Measurements from ENCODE around the gene VSX1. TPM values are rescaled to one million over a fixed set of nuclear protein-coding genes. Genes with fewer than 3 reads are reported as not detected.
A peak's percentile ranks its signal among the peaks of the same experiment; 100 is the strongest.

The VSX1 gene
- total RNA-seq, 1 donor from 2014 or later, result not detected

DNA sequence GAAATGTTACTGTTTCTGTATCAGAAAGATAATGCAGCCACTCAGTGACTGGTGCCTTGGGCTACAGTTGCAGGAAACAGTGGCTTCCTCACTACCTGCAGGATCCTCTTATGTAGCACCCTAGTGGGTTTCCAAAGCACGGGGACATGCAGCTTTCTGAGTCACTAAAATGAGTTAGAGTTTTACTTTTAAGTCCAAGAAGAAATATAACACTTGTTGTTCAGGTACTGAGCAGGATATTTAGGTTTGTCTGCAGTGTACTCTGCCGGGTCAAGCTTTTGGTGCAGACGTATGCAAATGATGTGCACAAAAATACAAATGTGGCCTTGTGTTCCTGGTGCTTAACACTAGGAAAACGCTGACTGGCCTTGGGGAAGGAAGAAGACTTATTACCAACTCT lies 46.0 kb downstream of the VSX1 start:
- H3K36me3 Mint-ChIP-seq (ENCODE audit: low read depth), result peaks cover 22% of the 10 kb centered on the region
- peaks cover 62% of the 10 kb centered on the region for H3K4me1 Mint-ChIP-seq
- H3K27me3 Mint-ChIP-seq, result no peaks in the 10 kb centered on the region
- H3K4me3 Mint-ChIP-seq, result peak overlapping the region; percentile 61
- DNase-seq (no peak), ATAC-seq (ENCODE audit: low read depth) (no peak)
- CTCF ChIA-PET, result interaction anchor here (1.9 to 2.5 kb wide), 2 partner anchors 29 to 41 kb away, joined by 9 to 10 read pairs; no protein-coding TSS in a partner anchor
- TF ChIP-seq, protein P1, sequence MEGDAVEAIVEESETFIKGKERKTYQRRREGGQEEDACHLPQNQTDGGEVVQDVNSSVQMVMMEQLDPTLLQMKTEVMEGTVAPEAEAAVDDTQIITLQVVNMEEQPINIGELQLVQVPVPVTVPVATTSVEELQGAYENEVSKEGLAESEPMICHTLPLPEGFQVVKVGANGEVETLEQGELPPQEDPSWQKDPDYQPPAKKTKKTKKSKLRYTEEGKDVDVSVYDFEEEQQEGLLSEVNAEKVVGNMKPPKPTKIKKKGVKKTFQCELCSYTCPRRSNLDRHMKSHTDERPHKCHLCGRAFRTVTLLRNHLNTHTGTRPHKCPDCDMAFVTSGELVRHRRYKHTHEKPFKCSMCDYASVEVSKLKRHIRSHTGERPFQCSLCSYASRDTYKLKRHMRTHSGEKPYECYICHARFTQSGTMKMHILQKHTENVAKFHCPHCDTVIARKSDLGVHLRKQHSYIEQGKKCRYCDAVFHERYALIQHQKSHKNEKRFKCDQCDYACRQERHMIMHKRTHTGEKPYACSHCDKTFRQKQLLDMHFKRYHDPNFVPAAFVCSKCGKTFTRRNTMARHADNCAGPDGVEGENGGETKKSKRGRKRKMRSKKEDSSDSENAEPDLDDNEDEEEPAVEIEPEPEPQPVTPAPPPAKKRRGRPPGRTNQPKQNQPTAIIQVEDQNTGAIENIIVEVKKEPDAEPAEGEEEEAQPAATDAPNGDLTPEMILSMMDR (IDR thresholded peaks at IDR 0.05), result no peak
- intact Hi-C loops (cut with micrococcal nuclease), result no loop called here
- peak overlapping the region; percentile 84 for H3K27ac Mint-ChIP-seq
- POLR2A ChIA-PET, result interaction anchor here (1.2 to 4.1 kb wide), 4 partner anchors 12 to 22 kb away, joined by 3 to 40 read pairs (median 10); partner anchors contain the start of gene ACSS1
- no peaks in the 10 kb centered on the region for H3K9me3 Mint-ChIP-seq

DNA sequence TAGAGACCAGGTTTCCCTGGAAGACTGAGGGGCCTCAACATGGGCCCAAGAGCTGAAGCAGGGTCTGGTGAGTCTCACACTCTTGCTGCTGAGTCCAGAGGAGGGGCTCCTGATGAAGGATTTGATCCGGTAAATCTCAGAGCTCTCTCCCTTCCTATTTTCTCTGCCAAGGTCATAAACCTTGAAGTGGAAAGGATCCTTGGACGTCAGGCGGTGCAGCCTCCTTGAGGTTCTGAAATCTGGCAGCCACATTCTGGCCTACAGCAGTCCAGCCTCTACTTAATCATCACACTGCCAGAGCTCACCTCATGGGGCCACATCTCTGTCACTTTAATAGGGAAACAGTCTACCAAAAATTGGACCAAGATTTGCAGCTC lies 48.0 kb downstream of the VSX1 start:
- H3K4me3 Mint-ChIP-seq, result no peak overlapping the region
- peaks cover 38% of the 10 kb centered on the region for H3K36me3 Mint-ChIP-seq (ENCODE audit: low read depth)
- H3K4me1 Mint-ChIP-seq, result peaks cover 59% of the 10 kb centered on the region
- POLR2A ChIA-PET, result no interaction called here
- intact Hi-C loops (cut with micrococcal nuclease), result no loop called here
- no peak for DNase-seq
- ATAC-seq (ENCODE audit: low read depth), result no peak
- no peak overlapping the region for H3K27ac Mint-ChIP-seq
- CTCF ChIA-PET, result interaction anchor here (0.8 kb wide), 1 partner anchor 39 kb away, joined by 3 read pairs; no protein-coding TSS in a partner anchor
- TF ChIP-seq, protein P1 (IDR thresholded peaks at IDR 0.05), result no peak
- no peaks in the 10 kb centered on the region for H3K9me3 Mint-ChIP-seq
- H3K27me3 Mint-ChIP-seq, result no peaks in the 10 kb centered on the region

DNA sequence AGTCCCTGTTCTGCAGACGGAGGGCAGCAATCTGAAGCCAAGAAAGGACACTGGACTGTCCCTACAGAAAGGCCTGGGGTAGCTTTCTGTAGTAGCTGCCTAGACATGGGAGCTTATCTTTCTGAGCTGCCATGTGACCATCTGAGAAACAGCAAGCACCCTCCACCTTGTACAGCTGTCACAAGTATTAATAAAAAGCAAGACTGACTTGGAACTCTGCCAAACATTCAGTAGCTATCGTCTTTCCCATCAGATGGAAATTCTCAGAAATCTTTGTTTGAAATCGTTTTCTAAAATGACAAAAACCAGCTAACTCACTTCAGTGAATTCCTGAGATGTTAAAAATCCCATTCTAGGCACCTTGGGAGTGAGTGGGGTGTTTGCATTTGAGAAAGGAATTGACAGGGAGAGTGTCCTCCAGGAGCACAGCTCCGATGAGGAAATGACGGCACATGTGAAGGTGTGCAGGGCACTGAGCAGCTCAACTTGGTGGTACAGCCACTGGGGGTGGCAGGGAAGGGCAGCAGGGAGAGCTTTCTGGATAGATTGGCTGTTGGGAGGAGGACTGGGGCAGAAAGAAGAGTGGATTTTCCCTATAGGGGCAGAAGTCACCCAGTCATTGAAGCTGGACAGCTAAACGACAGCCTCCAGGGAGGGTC lies 48.5 kb downstream of the VSX1 start:
- H3K9me3 Mint-ChIP-seq, result no peaks in the 10 kb centered on the region
- ChIA-PET CTCF (interaction anchor here (0.8 kb wide), 1 partner anchor 38 kb away, joined by 3 read pairs; no protein-coding TSS in a partner anchor), POLR2A (interaction anchor here (0.9 to 1.2 kb wide), 3 partner anchors 20 to 32 kb away, joined by 3 read pairs; partner anchors contain the start of gene ACSS1)
- H3K4me1 Mint-ChIP-seq, result peaks cover 54% of the 10 kb centered on the region
- DNase-seq (no peak), ATAC-seq (ENCODE audit: low read depth) (no peak)
- H3K27ac Mint-ChIP-seq, result peak overlapping the region; percentile 46
- H3K27me3 Mint-ChIP-seq, result no peaks in the 10 kb centered on the region
- TF ChIP-seq, protein P1 (IDR thresholded peaks at IDR 0.05), result no peak
- no peak overlapping the region for H3K4me3 Mint-ChIP-seq
- intact Hi-C loops (cut with micrococcal nuclease), result no loop called here
- H3K36me3 Mint-ChIP-seq (ENCODE audit: low read depth), result peaks cover 42% of the 10 kb centered on the region

DNA sequence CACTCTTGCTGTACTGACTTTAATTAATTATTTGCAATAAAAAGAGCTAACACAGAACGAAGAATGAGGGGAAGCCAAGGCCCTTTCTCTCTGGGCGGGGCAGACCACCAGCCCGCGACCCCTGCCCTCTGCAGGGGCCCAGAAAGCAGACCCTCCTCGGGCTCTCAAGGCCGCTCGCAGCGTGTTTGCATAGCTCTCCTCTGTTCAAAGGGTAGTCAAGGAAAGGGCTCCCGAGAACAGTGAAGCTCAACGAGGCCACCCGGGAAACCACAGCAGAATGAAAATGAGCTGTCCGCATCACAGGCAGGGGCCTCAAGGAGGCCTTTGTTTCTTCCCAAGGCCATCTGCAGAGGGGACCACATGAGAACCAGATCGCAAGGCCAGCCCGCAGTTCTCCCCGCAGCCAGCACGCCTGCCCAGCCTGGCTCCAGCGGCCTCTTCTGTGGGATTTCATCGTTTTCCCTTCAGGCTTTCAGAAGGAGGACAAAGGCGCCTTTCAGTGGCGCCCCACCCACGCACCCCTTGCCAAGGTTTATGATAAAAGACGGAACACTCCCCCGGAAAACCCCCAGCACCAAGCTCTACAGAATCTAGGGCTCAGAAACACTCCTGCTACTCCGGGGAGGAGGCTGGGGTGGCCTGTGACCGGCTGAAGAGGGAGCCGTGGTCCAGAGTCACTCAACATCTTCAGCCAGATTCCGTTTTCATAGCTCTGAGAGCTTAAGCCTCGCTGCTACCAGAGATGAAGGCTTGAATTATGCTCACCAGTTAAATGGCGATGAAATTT lies 49.3 kb downstream of the VSX1 start:
- intact Hi-C loops (cut with micrococcal nuclease), result no loop called here
- H3K27ac Mint-ChIP-seq, result no peak overlapping the region
- H3K36me3 Mint-ChIP-seq (ENCODE audit: low read depth), result peaks cover 46% of the 10 kb centered on the region
- no peak for DNase-seq
- TF ChIP-seq, protein P1 (IDR thresholded peaks at IDR 0.05), result no peak
- no peak overlapping the region for H3K4me3 Mint-ChIP-seq
- no peaks in the 10 kb centered on the region for H3K27me3 Mint-ChIP-seq
- no peaks in the 10 kb centered on the region for H3K9me3 Mint-ChIP-seq
- ATAC-seq (ENCODE audit: low read depth), result no peak
- H3K4me1 Mint-ChIP-seq, result peaks cover 47% of the 10 kb centered on the region
- ChIA-PET POLR2A (interaction anchor here (0.9 to 1.2 kb wide), 3 partner anchors 21 to 32 kb away, joined by 3 read pairs; partner anchors contain the start of gene ACSS1), CTCF (interaction anchor here (0.8 kb wide), 1 partner anchor 38 kb away, joined by 3 read pairs; no protein-coding TSS in a partner anchor)

DNA sequence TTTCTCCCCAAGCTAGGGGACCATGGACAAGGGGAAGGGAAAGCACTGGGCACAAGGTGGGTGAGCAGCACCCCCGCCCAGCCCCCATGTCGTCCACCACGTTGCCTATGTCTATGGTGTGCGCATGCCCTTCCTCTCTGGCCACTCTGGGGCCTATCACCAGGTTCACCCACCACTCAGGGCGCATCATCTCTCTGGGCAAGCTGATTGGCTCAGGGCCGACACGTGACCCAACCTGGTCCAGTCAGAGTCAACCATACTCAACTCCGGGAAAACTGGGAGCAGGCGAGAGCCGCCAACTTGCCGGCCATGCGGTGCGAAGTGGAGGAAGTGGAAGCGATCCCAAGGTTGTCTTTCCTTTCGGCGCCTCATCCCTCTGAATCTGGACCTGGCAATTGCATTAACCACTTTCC lies 49.9 kb downstream of the VSX1 start:
- H3K9me3 Mint-ChIP-seq, result no peaks in the 10 kb centered on the region
- no peaks in the 10 kb centered on the region for H3K27me3 Mint-ChIP-seq
- ChIA-PET POLR2A (no interaction called here), CTCF (no interaction called here)
- peaks cover 52% of the 10 kb centered on the region for H3K36me3 Mint-ChIP-seq (ENCODE audit: low read depth)
- ATAC-seq (ENCODE audit: low read depth), result no peak
- no peak overlapping the region for H3K4me3 Mint-ChIP-seq
- intact Hi-C loops (cut with micrococcal nuclease), result no loop called here
- no peak overlapping the region for H3K27ac Mint-ChIP-seq
- no peak for DNase-seq
- TF ChIP-seq, protein P1 (IDR thresholded peaks at IDR 0.05), result no peak
- H3K4me1 Mint-ChIP-seq, result peaks cover 47% of the 10 kb centered on the region

Data from activated B cell treated with CpG ODN at 0.5 μM for 24 hours (primary cell).